Measurements from ENCODE around the gene FAM136A.

DNA sequence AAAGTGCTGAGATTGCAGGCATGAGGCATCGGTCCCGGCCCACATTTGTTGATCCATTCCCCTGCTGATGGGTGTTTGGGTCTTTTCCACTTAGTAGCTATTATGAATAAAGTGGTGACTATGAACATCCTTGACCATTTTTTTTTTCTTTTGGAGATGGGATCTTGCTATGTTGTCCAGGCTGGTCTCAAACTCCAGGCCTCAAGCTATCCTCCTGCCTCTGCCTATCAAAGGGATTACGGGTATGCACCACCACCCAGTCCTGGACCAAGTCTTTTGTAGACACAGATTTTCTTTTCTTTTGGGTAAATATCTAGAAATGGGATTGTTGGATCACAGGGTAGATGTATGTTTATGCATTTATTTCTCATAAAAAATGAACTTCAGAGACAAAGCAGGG is 1.3 kb upstream of the FAM136A start:
- TF ChIP-seq, protein P1, sequence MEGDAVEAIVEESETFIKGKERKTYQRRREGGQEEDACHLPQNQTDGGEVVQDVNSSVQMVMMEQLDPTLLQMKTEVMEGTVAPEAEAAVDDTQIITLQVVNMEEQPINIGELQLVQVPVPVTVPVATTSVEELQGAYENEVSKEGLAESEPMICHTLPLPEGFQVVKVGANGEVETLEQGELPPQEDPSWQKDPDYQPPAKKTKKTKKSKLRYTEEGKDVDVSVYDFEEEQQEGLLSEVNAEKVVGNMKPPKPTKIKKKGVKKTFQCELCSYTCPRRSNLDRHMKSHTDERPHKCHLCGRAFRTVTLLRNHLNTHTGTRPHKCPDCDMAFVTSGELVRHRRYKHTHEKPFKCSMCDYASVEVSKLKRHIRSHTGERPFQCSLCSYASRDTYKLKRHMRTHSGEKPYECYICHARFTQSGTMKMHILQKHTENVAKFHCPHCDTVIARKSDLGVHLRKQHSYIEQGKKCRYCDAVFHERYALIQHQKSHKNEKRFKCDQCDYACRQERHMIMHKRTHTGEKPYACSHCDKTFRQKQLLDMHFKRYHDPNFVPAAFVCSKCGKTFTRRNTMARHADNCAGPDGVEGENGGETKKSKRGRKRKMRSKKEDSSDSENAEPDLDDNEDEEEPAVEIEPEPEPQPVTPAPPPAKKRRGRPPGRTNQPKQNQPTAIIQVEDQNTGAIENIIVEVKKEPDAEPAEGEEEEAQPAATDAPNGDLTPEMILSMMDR (IDR thresholded peaks at IDR 0.05): no peak
- TF ChIP-seq POLR2AphosphoS5 (IDR thresholded peaks at IDR 0.05) (no peak), EP300 (IDR thresholded peaks at IDR 0.05; ENCODE audit: low read depth) (no peak), POLR2A (IDR thresholded peaks at IDR 0.05) (no peak)

Data from transverse colon (tissue), 4 donors.